Measurements from ENCODE around the gene ADGRL1.
A peak's percentile ranks its signal among the peaks of the same experiment; 100 is the strongest.

DNA sequence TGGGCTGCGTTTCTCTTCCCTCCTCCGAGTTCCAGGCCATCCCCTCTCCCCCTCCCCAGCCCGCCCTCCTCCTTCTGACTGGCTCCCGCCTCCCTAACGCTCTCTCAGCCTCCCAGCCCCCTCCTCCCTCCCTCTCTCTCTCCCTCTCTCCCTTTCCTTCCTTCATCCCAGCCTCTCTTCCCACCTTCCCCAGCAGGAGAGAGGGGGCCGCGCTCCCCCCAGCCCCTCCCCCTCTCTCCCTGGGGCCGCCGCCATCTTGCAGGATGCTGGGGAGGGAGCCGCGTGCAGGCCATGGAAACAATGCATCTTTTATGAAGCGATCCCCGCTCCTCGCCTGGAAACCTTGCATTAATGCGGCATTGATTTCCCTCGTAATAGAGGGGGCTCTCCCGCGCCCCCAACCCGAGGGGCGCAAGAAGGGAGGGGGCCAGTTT is 42.6 kb upstream of the ADGRL1 start:
- TF ChIP-seq, protein P1, sequence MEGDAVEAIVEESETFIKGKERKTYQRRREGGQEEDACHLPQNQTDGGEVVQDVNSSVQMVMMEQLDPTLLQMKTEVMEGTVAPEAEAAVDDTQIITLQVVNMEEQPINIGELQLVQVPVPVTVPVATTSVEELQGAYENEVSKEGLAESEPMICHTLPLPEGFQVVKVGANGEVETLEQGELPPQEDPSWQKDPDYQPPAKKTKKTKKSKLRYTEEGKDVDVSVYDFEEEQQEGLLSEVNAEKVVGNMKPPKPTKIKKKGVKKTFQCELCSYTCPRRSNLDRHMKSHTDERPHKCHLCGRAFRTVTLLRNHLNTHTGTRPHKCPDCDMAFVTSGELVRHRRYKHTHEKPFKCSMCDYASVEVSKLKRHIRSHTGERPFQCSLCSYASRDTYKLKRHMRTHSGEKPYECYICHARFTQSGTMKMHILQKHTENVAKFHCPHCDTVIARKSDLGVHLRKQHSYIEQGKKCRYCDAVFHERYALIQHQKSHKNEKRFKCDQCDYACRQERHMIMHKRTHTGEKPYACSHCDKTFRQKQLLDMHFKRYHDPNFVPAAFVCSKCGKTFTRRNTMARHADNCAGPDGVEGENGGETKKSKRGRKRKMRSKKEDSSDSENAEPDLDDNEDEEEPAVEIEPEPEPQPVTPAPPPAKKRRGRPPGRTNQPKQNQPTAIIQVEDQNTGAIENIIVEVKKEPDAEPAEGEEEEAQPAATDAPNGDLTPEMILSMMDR (IDR thresholded peaks at IDR 0.05; ENCODE audit: extremely low read depth in 1 of 2, insufficient read depth in 1 of 2, low read depth in 1 of 2, low read length in 2 of 2) = no peak
- TF ChIP-seq POLR2A (IDR thresholded peaks at IDR 0.05; ENCODE audit: low read depth, low read length) (no peak), EZH2 (IDR thresholded peaks at IDR 0.05; ENCODE audit: borderline replicate concordance, low read depth, low read length, severe bottlenecking) (no peak), JUN (IDR thresholded peaks at IDR 0.05; ENCODE audit: borderline replicate concordance, insufficient read depth, insufficient read length, low read depth) (no peak), MYC (IDR thresholded peaks at IDR 0.05; ENCODE audit: low read depth, low read length) (no peak), POLR2AphosphoS5 (IDR thresholded peaks at IDR 0.05; ENCODE audit: insufficient read depth, low read depth, low read length) (peak; percentile 3), FOS (IDR thresholded peaks at IDR 0.05; ENCODE audit: borderline replicate concordance, insufficient read depth, low read length) (no peak)
- TF ChIP-seq, protein P2, sequence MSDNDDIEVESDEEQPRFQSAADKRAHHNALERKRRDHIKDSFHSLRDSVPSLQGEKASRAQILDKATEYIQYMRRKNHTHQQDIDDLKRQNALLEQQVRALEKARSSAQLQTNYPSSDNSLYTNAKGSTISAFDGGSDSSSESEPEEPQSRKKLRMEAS (IDR thresholded peaks at IDR 0.05; ENCODE audit: insufficient read depth, insufficient read length) = no peak
